Left ventricle myocardium inferior (tissue), 1 donor: Measurements from ENCODE around the gene WDR82. TPM values are rescaled to one million over a fixed set of nuclear protein-coding genes. Genes with fewer than 3 reads are reported as not detected.

Experiments
- DNase-seq: peaks from one replicate; pipeline ENCODE4 v3.0.0-alpha.2; 2020
- H3K27ac ChIP-seq: fragments of 200-600 bp; replicated peaks from 2 replicates; pipeline ENCODE4 v1.8.0; 2021
- H3K27me3 ChIP-seq: fragments of 200-600 bp; 2 replicates; pipeline ENCODE4 v1.8.0; 2021; ENCODE audit warnings: low read depth
- H3K36me3 ChIP-seq: fragments of 200-600 bp; 2 replicates; pipeline ENCODE4 v1.8.0; 2021
- H3K4me1 ChIP-seq: fragments of 200-600 bp; 2 replicates; pipeline ENCODE4 v1.8.0; 2021
- H3K4me3 ChIP-seq: fragments of 200-600 bp; 2 replicates; pipeline ENCODE4 v1.8.0; 2021; ENCODE audit warnings: mild to moderate bottlenecking, moderate library complexity
- H3K9me3 ChIP-seq: fragments of 200-600 bp; replicated peaks from 2 replicates; pipeline ENCODE4 v1.8.0; 2021
- CTCF ChIP-seq: fragments of 200-600 bp; IDR thresholded peaks from 2 replicates; pipeline ENCODE4 v1.8.0; 2021; ENCODE audit warnings: antibody characterized with exemption, mild to moderate bottlenecking, borderline replicate concordance
- intact Hi-C: fragments of 100-400 bp; cut with micrococcal nuclease; formaldehyde crosslinking; loops from one replicate; pipeline ENCODE4 v1.11.0; 2022
- microRNA-seq: library from miRNA; unstranded; fragments of <30 nt; microRNA quantifications from one replicate; pipeline ENCODE4 v1.2.0, GENCODE V29; 2020
- total RNA-seq: library from RNA; stranded (reverse); fragmentation: NEBNext Ultra II Directional; extraction: Animal tissue kit (Norgen Biotek cat#: 25700); gene quantifications from one replicate; pipeline ENCODE4 v1.2.1, GENCODE V29; 2021
- donor health status: DM: no; HTN: yes; CAD: no; lungs with severe emphysema.

WDR82 gene
- total RNA-seq, 1 donor from 2014 or later, result 61.6 TPM

DNA sequence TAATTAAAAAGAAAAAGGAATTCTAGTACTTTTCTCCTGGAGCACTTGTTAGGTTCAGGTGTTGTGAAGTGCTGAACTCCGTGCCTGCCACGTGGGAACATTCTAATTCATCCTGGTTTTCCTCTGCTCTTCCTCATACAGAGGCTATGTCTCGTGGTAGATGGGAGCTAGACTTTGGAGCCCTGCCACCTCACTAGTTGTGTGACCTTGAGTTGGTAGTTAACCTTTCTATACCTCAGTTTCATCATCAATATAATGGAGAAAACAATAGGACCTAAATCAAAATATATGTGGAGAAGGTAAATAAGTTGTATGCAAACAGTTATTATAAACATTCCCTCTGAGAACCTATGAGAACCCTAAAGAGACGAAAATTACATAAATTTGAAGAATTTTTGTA is 69.9 kb downstream of the WDR82 start:
- no peak for DNase-seq
- intact Hi-C loops, result no loop called here
- TF ChIP-seq CTCF, result no peak

GRCh38 chr3:52205727-52206372 is 72.6 kb downstream of the WDR82 start:
- intact Hi-C loops, result no loop called here
- no peak for TF ChIP-seq CTCF
- DNase-seq, result no peak
- peaks cover 30% of the 10 kb centered on the region for H3K4me1 ChIP-seq
- H3K4me3 ChIP-seq, result no peak overlapping the region
- no peak overlapping the region for H3K27ac ChIP-seq
- H3K9me3 ChIP-seq, result no peaks in the 10 kb centered on the region
- H3K27me3 ChIP-seq, result no peaks in the 10 kb centered on the region
- peaks cover 100% of the 10 kb centered on the region for H3K36me3 ChIP-seq

More for the DNA sequence above, 69.9 kb downstream of the WDR82 start:
- H3K36me3 ChIP-seq, result peaks cover 100% of the 10 kb centered on the region
- no peaks in the 10 kb centered on the region for H3K9me3 ChIP-seq
- no peaks in the 10 kb centered on the region for H3K27me3 ChIP-seq
- H3K4me3 ChIP-seq, result no peak overlapping the region
- H3K27ac ChIP-seq, result no peak overlapping the region
- peaks cover 4% of the 10 kb centered on the region for H3K4me1 ChIP-seq

Small RNA genes lying within 50 kb of the gene (microRNA-seq; reads per million reads assigned to microRNA genes)
- gene MIR135A1, result not detected
- 34,883 reads per million, percentile 98 among the genes with 10 or more reads in this experiment for gene MIRLET7G

Other genes with a start within 250 kb of the WDR82 start
- 23.1 TPM for gene DUSP7, start 222.1 kb downstream of the WDR82 start, total RNA-seq
- 1.2 TPM for gene POC1A, start 124.2 kb downstream of the WDR82 start, total RNA-seq
- gene ALAS1, start 80.5 kb downstream of the WDR82 start, total RNA-seq, result 180 TPM
- gene TLR9, start 53.0 kb downstream of the WDR82 start, total RNA-seq, result 0.66 TPM
- 115 TPM for gene TWF2, start 39.5 kb downstream of the WDR82 start, total RNA-seq
- gene PPM1M, start 32.9 kb downstream of the WDR82 start, total RNA-seq, result 9.2 TPM
- gene GLYCTK, start 9.2 kb upstream of the WDR82 start, total RNA-seq, result 4.0 TPM
- 2.2 TPM for gene DNAH1, start 37.7 kb upstream of the WDR82 start, total RNA-seq
- gene BAP1, start 131.4 kb upstream of the WDR82 start, total RNA-seq, result 54.2 TPM
- gene PHF7, start 132.0 kb upstream of the WDR82 start, total RNA-seq, result 16.8 TPM
- gene SEMA3G, start 166.5 kb upstream of the WDR82 start, total RNA-seq, result 9.2 TPM
- gene TNNC1, start 175.4 kb upstream of the WDR82 start, total RNA-seq, result 8,962 TPM
- gene NISCH, start 177.0 kb upstream of the WDR82 start, total RNA-seq, result 44.3 TPM
- 67.2 TPM for gene STAB1, start 216.7 kb upstream of the WDR82 start, total RNA-seq